ENCODE data around the gene C3orf22.

Gene C3orf22

GRCh38 chr3:126557415-126557745, 1.4 kb downstream of the C3orf22 start:
- no peak for DNase-seq (ENCODE audit: low read depth in 2 of 2, low spot score in 1 of 2)

- DNase-seq (ENCODE audit: low read depth in 2 of 2, low spot score in 1 of 2), result no peak
Measured at GRCh38 chr3:126556637-126557414, 1.9 kb downstream of the C3orf22 start.

GRCh38 chr3:126555795-126556636, 2.7 kb downstream of the C3orf22 start:
- DNase-seq (ENCODE audit: low read depth in 2 of 2, low spot score in 1 of 2), result no peak

GRCh38 chr3:126554560-126555525, 3.9 kb downstream of the C3orf22 start:
- no peak for DNase-seq (ENCODE audit: low read depth in 2 of 2, low spot score in 1 of 2)

- no peak for DNase-seq (ENCODE audit: low read depth in 2 of 2, low spot score in 1 of 2)
Measured at GRCh38 chr3:126553284-126554084, 5.2 kb downstream of the C3orf22 start.

- no peak for DNase-seq (ENCODE audit: low read depth in 2 of 2, low spot score in 1 of 2)
Measured at GRCh38 chr3:126552688-126553283, 5.9 kb downstream of the C3orf22 start.

- no peak for DNase-seq (ENCODE audit: low read depth in 2 of 2, low spot score in 1 of 2)
Measured at GRCh38 chr3:126551839-126552687, 6.7 kb downstream of the C3orf22 start.

- no peak for DNase-seq (ENCODE audit: low read depth in 2 of 2, low spot score in 1 of 2)
Measured at GRCh38 chr3:126551121-126551838, 7.5 kb downstream of the C3orf22 start.

- no peak for DNase-seq (ENCODE audit: low read depth in 2 of 2, low spot score in 1 of 2)
Measured at GRCh38 chr3:126550488-126551051, 8.2 kb downstream of the C3orf22 start.

GRCh38 chr3:126549861-126550487, 8.8 kb downstream of the C3orf22 start:
- DNase-seq (ENCODE audit: low read depth in 2 of 2, low spot score in 1 of 2), result no peak

GRCh38 chr3:126548556-126549466, 9.9 kb downstream of the C3orf22 start:
- DNase-seq (ENCODE audit: low read depth in 2 of 2, low spot score in 1 of 2), result no peak

GRCh38 chr3:126547721-126548120, 11.0 kb downstream of the C3orf22 start:
- DNase-seq (ENCODE audit: low read depth in 2 of 2, low spot score in 1 of 2), result no peak

GRCh38 chr3:126546549-126547239, 12.0 kb downstream of the C3orf22 start:
- DNase-seq (ENCODE audit: low read depth in 2 of 2, low spot score in 1 of 2), result no peak

GRCh38 chr3:126546013-126546412, 12.7 kb downstream of the C3orf22 start:
- no peak for DNase-seq (ENCODE audit: low read depth in 2 of 2, low spot score in 1 of 2)

- no peak for DNase-seq (ENCODE audit: low read depth in 2 of 2, low spot score in 1 of 2)
Measured at GRCh38 chr3:126545544-126545943, 13.2 kb downstream of the C3orf22 start.
